PC-9 (cell line): ENCODE measurements around the gene RTN4R.

Experiments
- EZH2 ChIP-seq: fragments of 200-600 bp; sonication (generic); IDR thresholded peaks from 2 replicates; pipeline ENCODE4 v1.8.0; 2017; ENCODE audit warnings: antibody characterized with exemption, low read depth
- TF ChIP-seq, protein P1 (sequence below): fragments of 200-600 bp; sonication (generic); conservative IDR thresholded peaks from 2 replicates; pipeline ENCODE4 v1.6.1; 2017; ENCODE audit warnings: mixed run types, antibody characterized with exemption, mild to moderate bottlenecking, moderate library complexity

DNA sequence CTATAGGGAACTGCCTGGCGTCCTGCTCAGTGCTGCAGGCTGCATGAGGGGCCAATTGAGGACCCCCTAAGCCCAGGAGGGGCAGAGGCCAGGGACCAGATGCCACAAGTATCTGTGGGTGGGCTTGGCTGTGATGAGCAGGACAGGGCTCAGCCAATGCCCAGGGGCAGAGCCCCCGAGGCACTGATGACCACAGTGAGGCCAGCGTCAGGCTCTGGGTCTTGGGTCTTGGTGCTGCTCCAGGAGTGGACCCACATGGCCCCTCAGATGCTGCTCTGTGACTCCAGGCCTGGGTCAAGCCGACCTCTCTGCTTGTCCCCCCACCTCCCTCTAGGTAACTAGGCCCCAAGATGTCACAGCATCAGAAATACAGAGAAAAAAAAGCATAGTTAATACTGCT is 50.6 kb downstream of the RTN4R start:
- TF ChIP-seq, protein P1, sequence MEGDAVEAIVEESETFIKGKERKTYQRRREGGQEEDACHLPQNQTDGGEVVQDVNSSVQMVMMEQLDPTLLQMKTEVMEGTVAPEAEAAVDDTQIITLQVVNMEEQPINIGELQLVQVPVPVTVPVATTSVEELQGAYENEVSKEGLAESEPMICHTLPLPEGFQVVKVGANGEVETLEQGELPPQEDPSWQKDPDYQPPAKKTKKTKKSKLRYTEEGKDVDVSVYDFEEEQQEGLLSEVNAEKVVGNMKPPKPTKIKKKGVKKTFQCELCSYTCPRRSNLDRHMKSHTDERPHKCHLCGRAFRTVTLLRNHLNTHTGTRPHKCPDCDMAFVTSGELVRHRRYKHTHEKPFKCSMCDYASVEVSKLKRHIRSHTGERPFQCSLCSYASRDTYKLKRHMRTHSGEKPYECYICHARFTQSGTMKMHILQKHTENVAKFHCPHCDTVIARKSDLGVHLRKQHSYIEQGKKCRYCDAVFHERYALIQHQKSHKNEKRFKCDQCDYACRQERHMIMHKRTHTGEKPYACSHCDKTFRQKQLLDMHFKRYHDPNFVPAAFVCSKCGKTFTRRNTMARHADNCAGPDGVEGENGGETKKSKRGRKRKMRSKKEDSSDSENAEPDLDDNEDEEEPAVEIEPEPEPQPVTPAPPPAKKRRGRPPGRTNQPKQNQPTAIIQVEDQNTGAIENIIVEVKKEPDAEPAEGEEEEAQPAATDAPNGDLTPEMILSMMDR = no peak
- no peak for TF ChIP-seq EZH2
